Measurements from ENCODE around the gene TTLL9. TPM values are rescaled to one million over a fixed set of nuclear protein-coding genes. Genes with fewer than 3 reads are reported as not detected.

TTLL9 gene
- polyA plus RNA-seq, 1 donor (not counting 4 experiments of a cell fraction or from before 2014, with no cell fraction given), result not detected

DNA sequence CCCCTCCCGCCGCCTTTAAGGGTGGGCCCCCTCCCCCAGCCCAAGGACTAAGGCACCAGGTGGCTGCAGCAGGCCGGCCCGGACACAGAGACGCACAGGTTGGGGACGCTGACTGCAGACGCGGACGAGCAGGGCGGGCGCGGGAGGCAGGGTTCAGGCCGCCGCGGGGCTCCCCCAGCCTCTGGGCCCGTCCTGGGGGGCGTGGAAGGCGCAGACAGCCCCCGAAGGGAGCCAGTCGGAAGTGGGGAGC is 9.4 kb upstream of the TTLL9 start:
- no peaks in the 10 kb centered on the region for H3K9me3 ChIP-seq (ENCODE audit: control insufficient read depth, low read depth, low read length)
- H3K4me2 ChIP-seq (ENCODE audit: control insufficient read depth, extremely low read depth, insufficient read depth, low read depth, low read length), result peak overlapping the region; percentile 74
- H2AFZ ChIP-seq (ENCODE audit: control insufficient read depth, low read length), result peak overlapping the region; percentile 20
- peaks cover 45% of the 10 kb centered on the region for H3K27me3 ChIP-seq (ENCODE audit: control insufficient read depth, extremely low read depth, insufficient read depth, low read length)
- peaks cover 2% of the 10 kb centered on the region for H3K4me1 ChIP-seq (ENCODE audit: control insufficient read depth, extremely low read depth, insufficient read depth, low read length)
- H3K36me3 ChIP-seq (ENCODE audit: control insufficient read depth in 2 of 2, extremely low read depth in 1 of 2, insufficient read depth in 2 of 2, low read length in 2 of 2), result no peaks in the 10 kb centered on the region
- dilution Hi-C loops (cut with MboI; ENCODE audit: extremely low pct_ligation_motif_present, low sequenced_read_pairs), result no loop called here
- peak overlapping the region; percentile 36 to 52 (median 44) for H3K4me3 ChIP-seq (ENCODE audit: control insufficient read depth in 2 of 3, extremely low read depth in 1 of 3, insufficient read depth in 2 of 3, low read depth in 1 of 3, low read length in 3 of 3)
- H3K79me2 ChIP-seq (ENCODE audit: control insufficient read depth, insufficient read depth, low read length), result no peaks in the 10 kb centered on the region
- H3K9me1 ChIP-seq (ENCODE audit: control insufficient read depth, extremely low read depth, insufficient read depth, low read length), result no peaks in the 10 kb centered on the region
- no peak overlapping the region for H3K9ac ChIP-seq (ENCODE audit: control insufficient read depth, extremely low read depth, insufficient read depth, low read length)
- no peaks in the 10 kb centered on the region for H4K20me1 ChIP-seq (ENCODE audit: control insufficient read depth, extremely low read depth, insufficient read depth, low read length)
- H3K27ac ChIP-seq (ENCODE audit: control insufficient read depth, insufficient read depth, low read length), result no peak overlapping the region
- FAIRE-seq, result no peak
- no peak for DNase-seq (ENCODE audit: low read depth, low spot score)
- TF ChIP-seq EZH2 (IDR thresholded peaks at IDR 0.05; ENCODE audit: low read length), result no peak
- TF ChIP-seq, protein P1, sequence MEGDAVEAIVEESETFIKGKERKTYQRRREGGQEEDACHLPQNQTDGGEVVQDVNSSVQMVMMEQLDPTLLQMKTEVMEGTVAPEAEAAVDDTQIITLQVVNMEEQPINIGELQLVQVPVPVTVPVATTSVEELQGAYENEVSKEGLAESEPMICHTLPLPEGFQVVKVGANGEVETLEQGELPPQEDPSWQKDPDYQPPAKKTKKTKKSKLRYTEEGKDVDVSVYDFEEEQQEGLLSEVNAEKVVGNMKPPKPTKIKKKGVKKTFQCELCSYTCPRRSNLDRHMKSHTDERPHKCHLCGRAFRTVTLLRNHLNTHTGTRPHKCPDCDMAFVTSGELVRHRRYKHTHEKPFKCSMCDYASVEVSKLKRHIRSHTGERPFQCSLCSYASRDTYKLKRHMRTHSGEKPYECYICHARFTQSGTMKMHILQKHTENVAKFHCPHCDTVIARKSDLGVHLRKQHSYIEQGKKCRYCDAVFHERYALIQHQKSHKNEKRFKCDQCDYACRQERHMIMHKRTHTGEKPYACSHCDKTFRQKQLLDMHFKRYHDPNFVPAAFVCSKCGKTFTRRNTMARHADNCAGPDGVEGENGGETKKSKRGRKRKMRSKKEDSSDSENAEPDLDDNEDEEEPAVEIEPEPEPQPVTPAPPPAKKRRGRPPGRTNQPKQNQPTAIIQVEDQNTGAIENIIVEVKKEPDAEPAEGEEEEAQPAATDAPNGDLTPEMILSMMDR (optimal IDR thresholded peaks at IDR 0.05 in 1 of 3, IDR thresholded peaks at IDR 0.05 in 1 of 3, conservative IDR thresholded peaks at IDR 0.05 in 1 of 3; ENCODE audit: extremely low read depth in 1 of 3, insufficient read depth in 2 of 3, low read length in 3 of 3), result no peak

DNA sequence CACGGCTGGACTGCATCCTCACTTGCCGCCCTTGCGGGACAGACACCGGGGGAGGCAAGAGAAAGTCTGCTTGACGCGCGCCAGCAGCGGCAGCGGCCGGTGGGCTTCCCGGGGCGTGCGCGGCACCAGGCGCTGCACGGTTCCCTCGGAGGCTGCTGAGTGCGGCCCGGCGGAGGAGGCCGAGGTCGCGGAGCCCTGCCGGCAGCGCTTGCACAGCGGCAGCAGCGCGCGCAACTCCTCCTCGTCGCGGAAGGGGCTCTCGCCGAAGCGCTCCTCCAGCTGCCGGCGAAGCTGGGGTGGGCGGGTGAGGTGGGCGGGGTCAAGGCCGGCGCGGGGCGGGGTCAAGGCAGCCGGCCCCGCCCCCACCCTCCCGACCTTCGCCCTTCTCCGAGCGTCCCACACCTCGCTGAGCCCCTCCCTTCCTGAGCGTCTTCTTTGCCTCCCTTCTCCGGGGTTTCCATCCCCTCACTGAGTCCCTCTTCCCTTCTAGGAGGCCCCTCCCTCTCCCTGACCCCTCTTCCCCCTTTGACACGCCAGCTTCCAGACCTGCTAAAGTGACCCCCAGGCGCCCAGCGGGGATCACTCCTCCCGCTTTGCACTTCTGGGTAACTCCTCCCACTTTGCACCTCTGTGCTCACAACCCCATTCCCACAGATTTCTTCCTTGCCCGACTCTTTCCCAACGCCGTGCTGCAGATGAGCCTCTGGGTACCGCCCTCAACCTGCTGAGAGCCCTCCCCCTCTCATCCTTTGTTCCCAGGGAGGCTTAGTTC is 8.9 kb upstream of the TTLL9 start:
- no peaks in the 10 kb centered on the region for H4K20me1 ChIP-seq (ENCODE audit: control insufficient read depth, extremely low read depth, insufficient read depth, low read length)
- H3K4me2 ChIP-seq (ENCODE audit: control insufficient read depth, extremely low read depth, insufficient read depth, low read depth, low read length), result peak overlapping the region; percentile 74
- no peaks in the 10 kb centered on the region for H3K9me1 ChIP-seq (ENCODE audit: control insufficient read depth, extremely low read depth, insufficient read depth, low read length)
- H3K9ac ChIP-seq (ENCODE audit: control insufficient read depth, extremely low read depth, insufficient read depth, low read length), result no peak overlapping the region
- TF ChIP-seq, protein P1 (optimal IDR thresholded peaks at IDR 0.05 in 1 of 3, IDR thresholded peaks at IDR 0.05 in 1 of 3, conservative IDR thresholded peaks at IDR 0.05 in 1 of 3; ENCODE audit: extremely low read depth in 1 of 3, insufficient read depth in 2 of 3, low read length in 3 of 3), result no peak
- TF ChIP-seq EZH2 (IDR thresholded peaks at IDR 0.05; ENCODE audit: low read length), result peak; percentile 78
- no peak overlapping the region for H3K27ac ChIP-seq (ENCODE audit: control insufficient read depth, insufficient read depth, low read length)
- H3K4me1 ChIP-seq (ENCODE audit: control insufficient read depth, extremely low read depth, insufficient read depth, low read length), result peaks cover 2% of the 10 kb centered on the region
- H2AFZ ChIP-seq (ENCODE audit: control insufficient read depth, low read length), result peak overlapping the region; percentile 20
- peak overlapping the region; percentile 36 to 52 (median 45) for H3K4me3 ChIP-seq (ENCODE audit: control insufficient read depth in 2 of 3, extremely low read depth in 1 of 3, insufficient read depth in 2 of 3, low read depth in 1 of 3, low read length in 3 of 3)
- dilution Hi-C loops (cut with MboI; ENCODE audit: extremely low pct_ligation_motif_present, low sequenced_read_pairs), result no loop called here
- no peaks in the 10 kb centered on the region for H3K79me2 ChIP-seq (ENCODE audit: control insufficient read depth, insufficient read depth, low read length)
- no peak for FAIRE-seq
- H3K36me3 ChIP-seq (ENCODE audit: control insufficient read depth in 2 of 2, extremely low read depth in 1 of 2, insufficient read depth in 2 of 2, low read length in 2 of 2), result no peaks in the 10 kb centered on the region
- H3K9me3 ChIP-seq (ENCODE audit: control insufficient read depth, low read depth, low read length), result no peaks in the 10 kb centered on the region
- no peak for DNase-seq (ENCODE audit: low read depth, low spot score)
- peaks cover 42% of the 10 kb centered on the region for H3K27me3 ChIP-seq (ENCODE audit: control insufficient read depth, extremely low read depth, insufficient read depth, low read length)
